GM21825 (cell line): ENCODE results near the gene COL16A1.

Experiments used
- ATAC-seq: cut with Tn5 transposase; IDR thresholded peaks from one replicate; pipeline ENCODE4 v1.9.1; 2021; ENCODE audit warnings: mild to moderate bottlenecking, moderate library complexity; ENCODE audit not compliant: unreplicated experiment

COL16A1 gene

GRCh38 chr1:31733389-31734219 is 29.8 kb upstream of the COL16A1 start:
- no peak for ATAC-seq

GRCh38 chr1:31732751-31733289 is 29.0 kb upstream of the COL16A1 start:
- no peak for ATAC-seq

GRCh38 chr1:31732343-31732742 is 28.5 kb upstream of the COL16A1 start:
- ATAC-seq = no peak

GRCh38 chr1:31731049-31731565 is 27.3 kb upstream of the COL16A1 start:
- ATAC-seq = no peak

- no peak for ATAC-seq
These were observed 26.7 kb upstream of the COL16A1 start for GRCh38 chr1:31730336-31731048.

GRCh38 chr1:31727849-31728248 is 24.0 kb upstream of the COL16A1 start:
- no peak for ATAC-seq

GRCh38 chr1:31727195-31727594 is 23.4 kb upstream of the COL16A1 start:
- ATAC-seq = no peak

GRCh38 chr1:31726715-31727114 is 22.9 kb upstream of the COL16A1 start:
- ATAC-seq = no peak

- ATAC-seq = no peak
These were observed 22.1 kb upstream of the COL16A1 start for GRCh38 chr1:31725777-31726535.

GRCh38 chr1:31725134-31725533 is 21.3 kb upstream of the COL16A1 start:
- ATAC-seq = no peak

GRCh38 chr1:31723828-31724359 is 20.1 kb upstream of the COL16A1 start:
- ATAC-seq = no peak

- ATAC-seq = no peak
These were observed 14.6 kb upstream of the COL16A1 start for GRCh38 chr1:31718327-31718897.

- ATAC-seq = no peak
These were observed 13.5 kb upstream of the COL16A1 start for GRCh38 chr1:31717341-31717740.

- ATAC-seq = no peak
These were observed 12.0 kb upstream of the COL16A1 start for GRCh38 chr1:31715873-31716220.

- ATAC-seq = no peak
These were observed 11.5 kb upstream of the COL16A1 start for GRCh38 chr1:31715087-31715872.

- no peak for ATAC-seq
These were observed 10.7 kb upstream of the COL16A1 start for GRCh38 chr1:31714442-31715086.

GRCh38 chr1:31712630-31713029 is 8.8 kb upstream of the COL16A1 start:
- ATAC-seq = no peak

GRCh38 chr1:31712068-31712467 is 8.3 kb upstream of the COL16A1 start:
- ATAC-seq = no peak

- no peak for ATAC-seq
These were observed 4.5 kb upstream of the COL16A1 start for GRCh38 chr1:31708324-31708723.
